HG03103 (cell line): Measurements from ENCODE around the gene DENND1B.

Experiments
- ATAC-seq: cut with Tn5 transposase; IDR thresholded peaks from one replicate; pipeline ENCODE4 v1.9.1; 2021; ENCODE audit warnings: low read depth; ENCODE audit not compliant: unreplicated experiment

The DENND1B gene

DNA sequence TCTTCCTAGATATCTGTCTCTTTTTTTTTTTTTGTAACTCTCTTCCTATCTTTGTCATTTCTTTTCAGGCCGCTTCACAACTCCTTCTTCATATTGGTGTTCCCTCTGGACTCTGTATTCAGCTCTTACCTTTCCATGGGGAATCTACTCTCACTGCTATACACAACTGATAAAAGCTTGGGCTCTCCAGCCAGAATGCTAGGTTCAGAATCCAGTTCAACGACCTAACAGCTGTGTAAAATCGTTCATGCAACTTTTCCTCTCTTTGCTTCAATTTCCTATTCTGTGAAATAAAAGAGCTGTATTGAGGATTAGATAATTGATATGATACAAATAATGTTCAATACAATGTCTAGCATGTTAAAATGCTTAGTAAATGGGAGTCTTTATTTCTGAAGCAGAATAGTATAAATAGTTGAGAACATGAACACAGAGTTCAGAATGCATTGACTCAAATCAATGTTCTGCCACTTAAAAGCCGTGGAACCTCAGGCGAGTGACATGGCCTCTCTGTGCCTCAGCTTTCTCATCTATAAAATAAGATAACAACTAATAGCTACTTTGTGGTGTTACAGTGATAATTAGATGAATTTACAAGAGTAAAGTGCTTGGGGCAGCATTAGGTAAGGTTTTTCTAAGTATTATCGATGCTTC, 88.5 kb downstream of the DENND1B start:
- no peak for ATAC-seq

DNA sequence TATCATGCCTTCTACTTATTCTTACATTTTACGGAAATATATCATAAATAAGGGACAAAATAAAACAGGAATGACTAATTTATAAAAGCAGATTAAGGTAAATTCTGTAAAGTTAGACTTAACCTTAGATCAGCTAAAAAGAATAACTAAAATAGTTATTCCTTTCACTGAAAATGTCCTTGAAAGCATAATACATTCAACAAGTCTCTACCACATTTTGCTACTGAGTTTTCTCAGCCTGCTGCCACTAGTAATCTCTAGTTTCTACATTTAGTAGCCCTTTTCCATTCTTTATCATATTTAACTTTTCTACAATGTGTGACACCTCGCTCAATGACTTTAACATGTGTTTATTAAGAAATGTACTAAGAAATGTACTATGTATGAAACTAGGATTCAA, 89.0 kb downstream of the DENND1B start:
- ATAC-seq, result no peak

DNA sequence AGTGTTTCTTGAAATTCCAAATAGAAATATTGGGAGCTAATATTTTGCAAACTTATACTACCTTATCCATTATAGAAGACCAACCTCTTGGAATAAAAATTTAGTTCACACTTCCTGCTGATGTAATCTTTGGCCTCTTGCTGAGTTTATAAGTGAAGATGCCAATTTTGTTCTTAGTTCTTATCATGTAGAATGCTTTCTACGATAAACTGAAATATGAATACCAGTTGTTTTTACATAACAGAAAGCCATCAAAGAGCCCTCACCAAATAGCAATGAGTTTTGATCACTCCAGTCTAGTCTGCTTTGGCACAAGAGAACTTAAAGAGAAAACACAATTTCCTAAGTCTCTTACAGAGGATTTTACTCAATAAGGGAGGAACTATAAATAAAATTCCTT, 89.5 kb downstream of the DENND1B start:
- ATAC-seq, result no peak

DNA sequence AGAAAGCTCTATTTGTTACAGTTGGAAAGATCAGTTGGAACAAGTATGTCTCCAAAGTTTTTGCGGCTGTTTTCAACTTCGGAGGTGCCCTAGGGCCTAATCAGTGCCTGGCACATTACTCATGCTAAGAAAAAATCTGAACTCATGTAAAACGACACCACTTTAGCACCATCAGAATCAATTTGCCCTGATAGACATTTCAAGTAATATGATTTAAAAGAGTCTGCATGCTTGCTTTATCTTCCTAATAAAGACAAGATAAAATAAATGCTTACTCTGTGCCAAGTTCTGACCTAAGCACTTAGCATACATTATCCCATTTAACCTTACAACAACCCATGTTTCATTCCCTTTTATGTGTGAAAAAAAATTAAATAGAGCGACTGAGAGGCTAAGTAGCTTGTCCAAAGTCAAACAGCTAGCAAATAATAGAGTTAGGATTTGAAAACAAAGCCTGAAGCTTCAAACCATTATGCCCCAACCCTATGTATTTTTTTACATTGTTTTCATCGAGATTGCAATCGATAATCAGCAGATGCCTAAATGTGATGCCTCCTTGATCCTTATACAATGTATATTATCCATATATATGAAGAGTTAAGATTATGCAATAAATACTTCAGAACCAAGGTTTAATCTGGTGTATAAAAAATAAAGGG, 91.3 kb downstream of the DENND1B start:
- no peak for ATAC-seq

DNA sequence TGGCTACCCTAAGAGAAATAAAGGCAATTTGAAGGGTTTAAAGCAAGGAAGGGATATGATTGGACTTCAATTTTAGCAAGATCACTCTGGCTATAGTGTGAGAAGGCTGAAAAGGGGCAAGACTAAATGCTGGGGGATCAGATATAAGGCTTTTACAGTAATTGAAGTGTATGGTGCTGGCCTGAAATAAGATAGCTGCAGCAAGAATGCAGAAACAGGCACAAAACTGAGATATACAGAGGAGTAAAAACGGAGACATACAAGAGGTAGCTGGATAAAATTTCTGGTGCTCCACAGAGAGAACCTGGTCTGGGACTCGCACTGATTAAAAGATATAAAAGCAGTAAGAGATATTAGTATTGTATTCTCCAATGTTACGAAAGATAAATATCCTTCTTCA, 92.0 kb downstream of the DENND1B start:
- ATAC-seq, result no peak

DNA sequence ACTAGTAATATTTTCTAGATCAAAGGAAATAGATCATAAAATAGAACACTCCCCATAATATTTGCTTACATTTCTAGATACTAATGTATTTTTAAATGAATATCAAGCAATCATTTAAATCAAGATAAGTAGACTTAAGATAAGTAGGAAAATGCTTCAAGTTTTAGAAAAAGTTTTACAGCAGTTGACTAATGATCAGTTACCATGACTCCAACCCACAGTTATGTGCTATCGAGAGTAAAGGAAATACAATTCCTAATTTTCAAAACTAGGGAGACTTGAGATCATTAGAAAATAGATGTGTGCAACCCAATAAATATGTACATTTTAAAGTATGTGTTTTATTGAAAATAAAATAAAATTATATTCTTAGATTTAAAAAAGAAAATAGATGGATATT, 95.0 kb downstream of the DENND1B start:
- no peak for ATAC-seq

DNA sequence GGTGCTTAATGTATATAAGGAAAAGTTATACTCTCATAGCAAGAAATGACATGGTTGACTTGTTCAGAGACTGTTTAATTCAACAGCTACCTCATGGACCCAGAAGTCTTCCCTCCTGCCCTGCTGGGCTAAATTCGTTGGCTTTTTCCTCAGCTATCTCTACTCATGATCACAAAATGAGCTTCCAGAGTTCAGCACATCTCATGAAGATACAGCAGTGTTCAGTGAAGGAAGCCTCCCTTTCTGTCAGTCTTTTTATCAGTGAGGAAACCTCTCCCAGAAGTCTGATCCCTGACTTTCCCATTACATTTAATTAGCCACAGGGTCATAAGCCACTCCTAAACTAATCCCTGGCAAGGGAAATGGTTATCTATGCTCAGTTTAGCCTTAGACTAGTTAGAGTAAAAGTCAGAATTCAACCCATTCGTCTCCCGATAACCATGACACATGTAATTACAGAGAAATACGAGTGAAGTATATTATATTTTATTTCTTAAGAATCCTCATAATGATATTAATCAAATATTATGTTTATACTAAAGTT, 97.5 kb downstream of the DENND1B start:
- no peak for ATAC-seq

DNA sequence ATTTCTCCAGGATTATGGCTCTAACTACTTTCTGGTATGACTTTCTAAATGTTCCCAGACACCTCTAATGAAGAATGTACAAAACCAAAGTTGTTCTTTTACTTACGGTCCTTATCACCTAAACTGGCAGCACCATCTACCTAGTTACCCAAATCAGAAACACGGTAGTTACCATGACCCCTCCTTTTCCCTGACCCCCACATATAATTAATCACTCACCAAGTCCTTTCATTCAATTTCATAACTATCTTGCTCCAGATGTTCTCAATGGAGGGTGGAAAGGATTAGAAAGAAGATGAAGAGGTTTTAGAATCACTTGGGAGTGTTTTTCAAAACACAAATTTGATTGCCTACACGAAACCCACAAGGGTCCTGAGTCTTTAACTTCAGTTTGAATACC, 98.0 kb downstream of the DENND1B start:
- no peak for ATAC-seq

DNA sequence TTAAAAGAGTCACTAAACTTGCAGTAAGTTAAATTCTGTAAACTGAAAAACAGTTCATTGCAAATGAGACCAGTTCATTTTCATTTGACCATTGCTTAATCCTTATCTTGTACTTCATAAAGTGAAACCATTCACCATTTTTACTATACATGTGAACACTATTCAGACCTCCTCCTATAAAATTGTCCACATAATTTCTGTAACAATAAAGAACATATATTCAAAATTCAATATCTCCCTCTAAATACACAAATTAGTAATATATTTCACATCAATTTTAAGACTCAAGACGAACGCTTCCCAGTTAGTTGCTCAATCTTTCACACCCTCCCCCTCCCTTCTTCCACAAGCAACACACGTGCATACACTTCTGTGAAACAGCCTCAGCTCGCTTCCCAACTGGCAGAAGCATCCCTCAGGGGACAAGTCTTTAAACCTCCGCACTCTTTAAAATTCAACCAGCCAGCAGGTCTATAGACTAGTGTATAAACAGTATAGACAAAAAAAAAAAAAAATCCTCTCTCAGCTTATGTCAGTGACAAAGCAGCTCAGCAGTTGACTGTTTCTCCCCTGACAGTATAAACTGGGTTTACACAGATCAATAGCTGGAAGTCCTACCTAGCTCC, 99.6 kb downstream of the DENND1B start:
- no peak for ATAC-seq

DNA sequence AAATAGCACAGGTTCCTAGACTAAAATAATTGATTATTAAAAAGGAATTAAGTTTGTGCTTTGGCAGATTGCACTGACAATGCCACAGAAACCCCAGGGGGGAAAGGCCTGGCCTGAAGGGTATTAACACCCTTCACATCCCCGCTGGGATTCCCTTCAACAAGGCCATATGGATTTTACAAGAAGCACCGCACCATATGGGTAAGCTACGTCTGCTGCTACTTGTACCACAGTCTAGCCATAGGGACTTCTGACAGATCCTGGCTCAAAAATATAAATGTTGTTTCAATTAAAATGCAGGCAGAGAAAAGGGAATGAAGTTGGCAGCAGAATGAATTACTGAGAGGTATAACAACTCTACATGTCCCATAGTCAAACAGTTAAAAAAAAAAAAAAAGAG, 101.0 kb downstream of the DENND1B start:
- no peak for ATAC-seq

DNA sequence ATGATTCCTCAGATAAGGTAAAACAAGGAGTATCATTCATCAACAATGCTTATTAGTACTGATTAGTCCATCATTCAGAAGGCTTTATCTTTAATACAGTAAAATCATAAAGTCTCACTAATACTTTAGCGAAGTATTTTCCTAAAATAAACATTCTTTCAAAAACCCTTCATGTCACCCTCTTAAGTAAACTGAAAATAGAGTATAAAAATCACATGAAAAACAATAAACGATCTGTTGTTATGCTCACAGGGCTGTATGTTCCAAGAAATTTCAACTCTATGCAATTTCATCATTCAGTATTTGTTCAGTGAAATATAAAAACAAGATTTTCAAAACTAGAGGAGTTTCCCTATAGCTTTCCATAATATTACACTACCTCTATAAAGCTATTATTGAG, 102.0 kb downstream of the DENND1B start:
- no peak for ATAC-seq

DNA sequence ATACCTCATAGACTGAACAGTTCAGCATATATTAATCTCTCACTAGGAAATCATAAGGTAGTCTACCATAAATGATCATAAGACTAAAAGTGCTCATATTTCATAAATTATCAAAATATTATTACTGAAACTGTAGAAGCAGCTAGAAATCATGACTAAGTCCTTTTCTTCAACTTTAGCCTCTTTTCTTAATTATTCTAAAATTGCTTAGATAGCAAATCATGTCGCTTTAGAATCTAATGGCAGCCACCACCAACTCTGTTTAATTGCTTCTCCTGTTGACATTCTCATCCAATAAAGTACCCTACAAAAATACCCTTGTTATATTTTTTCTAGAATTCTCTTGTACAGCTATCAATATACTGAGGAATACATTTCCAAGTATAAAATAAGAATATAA, 102.9 kb downstream of the DENND1B start:
- no peak for ATAC-seq

DNA sequence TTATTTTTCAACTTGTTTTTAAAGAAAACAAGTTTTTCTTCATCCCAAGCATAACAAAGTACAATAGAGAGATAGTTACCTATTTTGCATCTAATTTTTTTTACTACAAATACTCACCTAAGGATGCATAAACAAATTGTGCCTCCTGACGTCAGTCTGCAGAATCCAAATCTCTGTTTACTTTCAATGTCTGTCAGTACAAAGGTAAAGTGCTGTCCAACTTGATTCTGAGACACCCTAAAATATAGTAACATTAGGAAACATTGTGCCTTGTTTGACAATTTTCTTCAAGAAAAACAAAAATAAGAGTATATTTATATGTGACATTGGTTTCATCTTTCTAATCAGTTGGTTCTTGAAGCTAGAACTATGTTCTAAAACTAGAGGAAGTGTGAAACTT, 103.4 kb downstream of the DENND1B start:
- no peak for ATAC-seq

DNA sequence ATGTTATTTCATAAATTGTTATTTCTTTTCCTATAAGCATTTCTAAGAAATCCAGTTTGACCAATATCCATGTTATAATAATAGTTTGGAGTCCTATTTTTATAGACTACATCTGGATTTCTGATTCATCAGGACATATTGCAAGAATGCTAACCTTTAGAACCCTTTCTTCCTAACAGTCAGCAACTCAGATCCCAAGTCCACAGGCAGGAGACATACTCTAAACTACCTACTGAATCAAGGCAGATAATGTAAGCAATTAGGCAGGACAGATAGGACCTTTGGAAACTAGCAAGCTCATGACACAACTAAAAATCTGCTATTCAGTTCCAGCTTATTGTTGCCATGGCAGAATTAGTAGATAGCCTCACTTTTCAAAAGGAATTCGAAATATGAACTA, 104.1 kb downstream of the DENND1B start:
- no peak for ATAC-seq

DNA sequence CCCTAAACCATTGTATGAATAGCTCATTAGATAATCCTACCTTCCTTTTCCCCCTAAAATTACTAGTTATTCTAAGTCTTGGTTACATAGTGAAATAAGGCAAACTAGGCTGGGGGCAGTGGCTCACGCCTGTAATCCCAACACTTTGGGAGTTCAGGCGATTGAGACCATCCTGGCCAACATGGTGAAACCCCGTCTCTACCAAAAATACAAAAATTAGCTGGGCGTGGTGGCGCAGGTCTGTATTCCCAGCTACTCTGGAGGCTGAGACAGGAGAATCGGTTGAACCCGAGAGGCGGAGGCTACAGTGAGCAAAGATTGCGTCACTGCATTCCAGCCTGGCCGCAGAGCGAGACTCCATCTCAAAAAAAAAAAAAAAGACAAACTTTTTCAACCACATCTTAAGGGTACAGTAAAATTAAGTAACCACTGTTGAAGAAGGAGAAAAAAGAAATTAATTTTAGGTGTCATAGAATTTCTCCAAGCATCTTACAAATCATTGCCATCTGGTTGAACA, 108.5 kb downstream of the DENND1B start:
- ATAC-seq, result no peak

DNA sequence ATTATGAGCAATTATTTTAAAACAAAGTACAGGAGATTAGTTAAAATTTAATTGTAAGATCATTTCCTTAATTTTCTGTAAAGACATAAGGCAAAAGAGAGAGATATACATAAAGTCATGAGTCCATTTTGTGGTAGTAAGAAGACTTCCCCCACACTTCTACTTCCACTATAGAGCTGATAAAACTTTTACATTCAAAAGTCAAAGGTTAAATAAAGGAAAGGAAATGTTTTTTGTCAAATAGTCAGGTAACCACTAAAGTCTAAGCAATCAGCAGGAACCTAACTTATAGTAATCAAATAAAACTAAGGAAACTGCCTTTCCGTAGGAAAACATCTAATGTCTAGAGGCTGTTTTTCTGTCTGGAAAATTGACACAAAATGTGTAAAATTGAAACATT, 110.9 kb downstream of the DENND1B start:
- ATAC-seq, result no peak

DNA sequence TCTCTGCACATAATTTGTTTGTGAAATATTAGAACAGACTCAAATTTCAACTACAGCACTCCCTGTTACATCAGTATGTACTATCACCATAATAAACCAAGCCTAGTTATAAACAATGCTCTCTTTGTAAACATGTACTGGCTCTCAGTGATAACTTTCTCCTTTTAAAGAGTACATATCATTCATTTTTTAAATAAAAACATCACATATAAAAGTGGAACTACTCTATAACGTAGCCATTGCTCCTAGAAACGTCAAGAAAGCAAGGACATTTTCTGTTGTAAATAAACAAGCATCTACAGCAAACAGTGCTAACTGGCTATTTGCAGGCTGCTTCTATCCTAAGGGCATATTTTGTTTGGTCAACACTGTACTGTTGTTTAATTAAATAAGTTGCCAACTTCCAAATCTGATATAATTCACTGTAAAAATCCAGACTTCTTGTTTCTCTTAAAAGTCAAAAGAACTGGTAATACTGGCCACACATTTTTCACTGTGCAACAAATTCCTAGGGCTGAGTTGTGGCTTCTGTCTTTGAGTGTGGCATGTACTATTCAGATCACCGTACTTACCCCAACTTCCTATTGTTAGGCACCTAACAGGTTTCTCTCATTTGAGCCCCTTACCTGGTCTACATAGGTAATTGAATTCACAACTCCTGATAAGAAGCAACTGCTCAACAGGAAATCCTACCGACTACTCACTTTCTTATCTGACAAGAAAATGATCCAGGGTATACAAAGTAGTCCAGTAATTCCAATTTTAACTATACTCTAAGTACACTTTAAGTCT, 111.9 kb downstream of the DENND1B start:
- no peak for ATAC-seq

DNA sequence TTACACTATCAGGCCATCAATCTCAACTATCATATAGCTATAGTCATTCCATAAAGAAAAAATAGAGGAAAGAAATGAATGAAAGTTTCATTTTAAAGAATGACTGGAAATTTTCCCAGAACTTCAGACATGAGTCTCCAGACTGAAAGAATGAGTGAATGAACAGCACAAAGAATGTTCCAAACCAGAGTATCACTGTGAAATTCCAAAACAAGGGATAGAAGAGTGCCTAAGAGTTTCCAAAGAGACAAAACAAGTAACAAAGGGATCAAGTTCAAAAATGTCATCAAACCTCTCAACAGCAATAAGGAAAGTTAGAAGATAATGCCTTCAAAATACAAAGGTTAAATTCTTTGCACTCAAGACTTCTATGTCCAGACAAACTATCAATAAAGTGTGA, 114.9 kb downstream of the DENND1B start:
- no peak for ATAC-seq

DNA sequence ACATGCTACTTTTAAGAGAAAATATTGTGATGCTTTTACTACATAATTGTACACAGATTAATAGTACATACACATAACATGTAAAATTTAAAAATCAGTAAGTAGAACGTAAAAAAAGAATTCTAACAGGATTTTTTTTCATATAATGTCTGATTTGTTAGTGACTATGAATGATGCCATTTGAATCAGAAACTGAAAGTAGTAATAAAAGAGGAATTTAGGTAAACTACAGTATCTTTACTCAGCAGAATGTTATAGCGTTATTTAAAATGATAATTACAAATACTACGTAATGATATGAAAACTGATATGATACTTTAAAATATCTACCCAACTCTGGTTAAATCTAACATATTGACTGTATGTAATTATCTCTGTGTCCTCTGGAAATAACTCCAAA, 116.1 kb downstream of the DENND1B start:
- ATAC-seq, result no peak

DNA sequence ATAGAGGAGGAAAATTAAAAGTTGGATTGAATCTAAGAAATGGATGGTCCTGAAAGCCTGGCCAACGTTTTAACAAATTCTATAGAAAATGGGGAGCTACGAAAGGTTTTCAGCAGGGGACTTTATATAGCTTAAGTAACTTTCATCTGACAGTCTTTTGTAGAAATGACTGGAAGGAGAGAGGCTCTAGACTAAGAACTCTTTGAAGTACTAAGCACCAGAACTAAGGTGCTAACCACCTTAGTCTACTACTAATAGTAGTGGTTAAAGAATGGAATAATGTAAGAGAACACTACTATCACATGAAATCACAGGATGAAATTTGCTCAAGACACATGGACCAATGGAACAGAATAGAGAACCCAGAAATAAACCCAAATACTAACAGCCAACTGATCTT, 126.1 kb downstream of the DENND1B start:
- ATAC-seq, result no peak

DNA sequence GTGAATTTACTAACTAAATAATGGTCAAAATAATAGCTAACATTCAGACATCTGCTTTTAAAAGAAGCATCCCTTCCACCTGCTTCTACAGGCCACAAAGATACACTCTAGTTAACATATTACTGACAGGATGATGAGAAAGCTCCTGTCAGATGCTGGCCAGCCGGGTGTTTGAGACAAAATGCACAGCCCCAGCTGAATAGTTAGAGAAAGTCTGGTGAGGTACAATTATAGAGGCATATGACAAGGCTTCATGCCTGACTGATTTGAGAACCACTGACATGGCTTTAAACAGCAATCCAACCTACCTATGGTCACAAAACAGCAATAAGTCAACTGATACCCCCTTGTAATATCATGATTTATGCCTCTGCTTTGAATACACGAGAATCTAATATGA, 137.0 kb downstream of the DENND1B start:
- ATAC-seq, result no peak
